HCT116 (cell line): Measurements from ENCODE around the gene NUMB. TPM values are rescaled to one million over a fixed set of nuclear protein-coding genes. Genes with fewer than 3 reads are reported as not detected.

Experiments
- ATAC-seq: fragments of 200-7000 bp; cut with Tn5 transposase; 2 replicates; pipeline ENCODE4 v1.9.1; 2020; ENCODE audit warnings: mild to moderate bottlenecking, moderate library complexity
- BruUV-seq: library from RNA; stranded (reverse); fragments of 400-500 nt; replicated peaks from 2 replicates; lab custom pipeline; 2021; lab: Mats Ljungman, UMichigan
- CTCF ChIA-PET: fragments of 300-600 bp; sonication (Branson Sonifier 250); formaldehyde crosslinking; loops from one replicate; lab custom pipeline; 2021; ENCODE audit warnings: antibody characterized with exemption; lab: Charles Lee
- POLR2A ChIA-PET: fragments of 300-600, 350-600 bp; sonication (Branson Sonifier 250); formaldehyde crosslinking; loops from one replicate; lab custom pipeline; 2021; ENCODE audit warnings: antibody characterized with exemption; lab: Charles Lee
- RAD21 ChIA-PET, 2 experiments: fragments of 300-600 bp; sonication (Branson Sonifier 250); formaldehyde crosslinking; loops; one replicate each; lab custom pipeline; 2023; ENCODE audit warnings: low total read pairs in 2 of 2; ENCODE audit not compliant: uncharacterized antibody in 2 of 2, unreplicated experiment in 2 of 2, low non-redundant PET in 1 of 2; lab: Charles Lee
- DNase-seq: peaks from one replicate; pipeline ENCODE4 v3.0.0-alpha.2; 2010; ENCODE audit warnings: low read depth, low spot score
- H2AFZ ChIP-seq: fragments of 200-600 bp; shearing (Covaris generic), sonication (generic); 2 replicates; pipeline ENCODE4 v1.6.1; 2017; ENCODE audit warnings: low read depth, mixed run types, mixed read lengths, antibody characterized with exemption, low read length; ENCODE audit not compliant: poor library complexity, severe bottlenecking
- H3K27ac ChIP-seq: 2 replicates; pipeline ENCODE4 v1.5.1; 2012; ENCODE audit warnings: low read depth, low read length
- H3K27me3 ChIP-seq: fragments of 200-600 bp; sonication (generic); 2 replicates; pipeline ENCODE4 v1.6.1; 2016; ENCODE audit warnings: mixed run types, low read length, mixed read lengths; ENCODE audit not compliant: insufficient read depth
- H3K36me3 ChIP-seq, 2 experiments: fragments of 200-500 bp in 1 of 2; fragments of 200-600 bp in 1 of 2; sonication (Bioruptor generic) in 1 of 2; sonication (generic) in 1 of 2; 2 replicates each; pipeline versions ENCODE4 v1.5.1 to v1.6.1; 2014 to 2016; ENCODE audit warnings: low read length in 2 of 2, inconsistent platforms in 1 of 2, mixed read lengths in 1 of 2, mixed run types in 1 of 2; ENCODE audit not compliant: insufficient read depth in 2 of 2, control insufficient read depth in 1 of 2
- H3K4me1 ChIP-seq, 2 experiments: fragments of 200-600 bp in 1 of 2; sonication (generic) in 1 of 2; 2 replicates each; pipeline versions ENCODE4 v1.5.1 to v1.6.1; 2012 to 2017; ENCODE audit warnings: low read length in 2 of 2, inconsistent platforms in 1 of 2, mild to moderate bottlenecking in 1 of 2, mixed read lengths in 1 of 2, mixed run types in 1 of 2, moderate library complexity in 1 of 2; ENCODE audit not compliant: insufficient read depth in 2 of 2, control insufficient read depth in 1 of 2
- H3K4me2 ChIP-seq: fragments of 200-600 bp; sonication (generic); 2 replicates; pipeline ENCODE4 v1.6.1; 2017; ENCODE audit warnings: mixed run types, low read length, mixed read lengths
- H3K4me3 ChIP-seq, 2 experiments: fragments of 200-600 bp in 1 of 2; sonication (generic) in 1 of 2; replicated peaks in 1 of 2; 2 replicates each; pipeline ENCODE4 v1.5.1; 2011 to 2016; ENCODE audit warnings: low read length in 2 of 2, control low read depth in 1 of 2, low read depth in 1 of 2, mild to moderate bottlenecking in 1 of 2, mixed read lengths in 1 of 2, mixed run types in 1 of 2
- H3K79me2 ChIP-seq: fragments of 200-600 bp; sonication (generic); 2 replicates; pipeline ENCODE4 v1.6.1; 2017; ENCODE audit warnings: mild to moderate bottlenecking, mixed run types, low read length, moderate library complexity, mixed read lengths; ENCODE audit not compliant: insufficient read depth
- H3K9ac ChIP-seq: fragments of 200-600 bp; sonication (generic); 2 replicates; pipeline ENCODE4 v1.6.1; 2016; ENCODE audit warnings: low read length, mixed read lengths
- H3K9me2 ChIP-seq: fragments of 200-600 bp; sonication (generic), shearing (Covaris generic); 2 replicates; pipeline ENCODE4 v1.6.1; 2017; ENCODE audit warnings: mixed run types, mild to moderate bottlenecking, moderate library complexity; ENCODE audit not compliant: insufficient read depth
- H3K9me3 ChIP-seq, 2 experiments: fragments of 200-500 bp in 1 of 2; fragments of 200-600 bp in 1 of 2; sonication (Bioruptor generic) in 1 of 2; sonication (generic) in 1 of 2; 2 replicates each; pipeline ENCODE4 v1.6.1; 2014 to 2017; ENCODE audit warnings: low read length in 2 of 2, mixed read lengths in 2 of 2, inconsistent platforms in 1 of 2, low read depth in 1 of 2, mild to moderate bottlenecking in 1 of 2, mixed run types in 1 of 2, moderate library complexity in 1 of 2; ENCODE audit not compliant: control insufficient read depth in 1 of 2, insufficient read depth in 1 of 2
- H4K20me1 ChIP-seq: fragments of 200-600 bp; sonication (generic), shearing (Covaris generic); 2 replicates; pipeline ENCODE4 v1.6.1; 2017; ENCODE audit warnings: mixed run types, mild to moderate bottlenecking, moderate library complexity; ENCODE audit not compliant: insufficient read depth
- ATF3 ChIP-seq: IDR thresholded peaks from 2 replicates; pipeline ENCODE4 v1.6.1; 2012
- CBX3 ChIP-seq: IDR thresholded peaks from 2 replicates; pipeline ENCODE4 v1.6.1; 2012; ENCODE audit warnings: low read depth
- MAX ChIP-seq: IDR thresholded peaks from 2 replicates; pipeline ENCODE4 v1.6.1; 2012
- POLR2A ChIP-seq: IDR thresholded peaks from 2 replicates; pipeline ENCODE4 v1.7.0; 2011; ENCODE audit warnings: borderline replicate concordance; ENCODE audit not compliant: insufficient read depth, insufficient read length; ENCODE audit errors: extremely low read depth
- RAD21 ChIP-seq: IDR thresholded peaks from 2 replicates; pipeline ENCODE4 v1.6.1; 2012; ENCODE audit warnings: low read depth, mild to moderate bottlenecking
- SIN3A ChIP-seq: IDR thresholded peaks from 2 replicates; pipeline ENCODE4 v1.6.1; 2012; ENCODE audit warnings: low read depth
- TCF7L2 ChIP-seq: IDR thresholded peaks from 2 replicates; pipeline ENCODE4 v1.7.0; 2011; ENCODE audit warnings: borderline replicate concordance, inconsistent platforms; ENCODE audit not compliant: insufficient read depth, insufficient read length; ENCODE audit errors: extremely low read depth
- ZFX ChIP-seq: fragments of 450-650 bp; IDR thresholded peaks from 2 replicates; pipeline ENCODE4 v1.6.1; 2017
- intact Hi-C: fragments of 100-400 bp; cut with micrococcal nuclease; formaldehyde crosslinking; loops from 2 replicates; pipeline ENCODE4 v1.10.0; 2022
- total RNA-seq: library from RNA; stranded (reverse); gene quantifications from one replicate; pipeline ENCODE4 v1.2.1, GENCODE V29; 2021; ENCODE audit not compliant: unreplicated experiment
- TF ChIP-seq, protein P1 (sequence below), 3 experiments: fragments of 200-600 bp in 1 of 3; sonication (generic) in 1 of 3; IDR thresholded peaks in 2 of 3; conservative IDR thresholded peaks in 1 of 3; 2 replicates each; pipeline ENCODE4 v1.5.1; 2012 to 2017; ENCODE audit warnings: low read depth in 2 of 3, low read length in 2 of 3, antibody characterized with exemption in 1 of 3, borderline replicate concordance in 1 of 3, control low read depth in 1 of 3, mild to moderate bottlenecking in 1 of 3, mixed read lengths in 1 of 3, mixed run types in 1 of 3, moderate library complexity in 1 of 3; ENCODE audit not compliant: insufficient read depth in 1 of 3

The NUMB gene
- total RNA-seq, 1 experiment from 2014 or later: 43.0 TPM

GRCh38 chr14:73283608-73284379, 174.6 kb downstream of the NUMB start:
- Histone ChIP-seq H3K4me2 (no peak overlapping the region), H3K27me3 (no peaks in the 10 kb centered on the region), H3K9ac (no peak overlapping the region), H3K9me3 (no peaks in the 10 kb centered on the region), H3K4me3 (no peak overlapping the region), H4K20me1 (no peaks in the 10 kb centered on the region), H3K27ac (no peak overlapping the region), H3K79me2 (no peaks in the 10 kb centered on the region), H3K9me2 (no peaks in the 10 kb centered on the region), H3K36me3 (peaks cover 0 to 6% of the 10 kb centered on the region in 2 experiments; a peak in 2 of 4 replicates), H3K4me1 (no peaks in the 10 kb centered on the region)
- ATAC-seq (peak; percentile 70), DNase-seq (no peak)
- intact Hi-C loops: loop anchor here (2.0 kb wide), 1 partner anchor 111 kb away; no protein-coding TSS in a partner anchor
- ChIA-PET RAD21 (no interaction called here), POLR2A (no interaction called here), CTCF (interaction anchor here (1.2 to 2.6 kb wide), 2 partner anchors 11 to 111 kb away, joined by 6 to 8 read pairs; no protein-coding TSS in a partner anchor)
- no TSS peak for BruUV-seq
- TF ChIP-seq RAD21 (peak; percentile 43; the same call in 1 of the 2 replicates), POLR2A (no peak)
- TF ChIP-seq, protein P1, sequence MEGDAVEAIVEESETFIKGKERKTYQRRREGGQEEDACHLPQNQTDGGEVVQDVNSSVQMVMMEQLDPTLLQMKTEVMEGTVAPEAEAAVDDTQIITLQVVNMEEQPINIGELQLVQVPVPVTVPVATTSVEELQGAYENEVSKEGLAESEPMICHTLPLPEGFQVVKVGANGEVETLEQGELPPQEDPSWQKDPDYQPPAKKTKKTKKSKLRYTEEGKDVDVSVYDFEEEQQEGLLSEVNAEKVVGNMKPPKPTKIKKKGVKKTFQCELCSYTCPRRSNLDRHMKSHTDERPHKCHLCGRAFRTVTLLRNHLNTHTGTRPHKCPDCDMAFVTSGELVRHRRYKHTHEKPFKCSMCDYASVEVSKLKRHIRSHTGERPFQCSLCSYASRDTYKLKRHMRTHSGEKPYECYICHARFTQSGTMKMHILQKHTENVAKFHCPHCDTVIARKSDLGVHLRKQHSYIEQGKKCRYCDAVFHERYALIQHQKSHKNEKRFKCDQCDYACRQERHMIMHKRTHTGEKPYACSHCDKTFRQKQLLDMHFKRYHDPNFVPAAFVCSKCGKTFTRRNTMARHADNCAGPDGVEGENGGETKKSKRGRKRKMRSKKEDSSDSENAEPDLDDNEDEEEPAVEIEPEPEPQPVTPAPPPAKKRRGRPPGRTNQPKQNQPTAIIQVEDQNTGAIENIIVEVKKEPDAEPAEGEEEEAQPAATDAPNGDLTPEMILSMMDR (IDR thresholded peaks at IDR 0.05 in 2 of 3, conservative IDR thresholded peaks at IDR 0.05 in 1 of 3; ENCODE audit: borderline replicate concordance in 1 of 3, insufficient read depth in 1 of 3, low read depth in 2 of 3, low read length in 2 of 3): peak in 2 of 3 experiments; percentile 8 to 22; a peak in 1 of 6 replicates
- TF ChIP-seq, all 23 proteins: peak for 2
- H2AFZ ChIP-seq: no peak overlapping the region

DNA sequence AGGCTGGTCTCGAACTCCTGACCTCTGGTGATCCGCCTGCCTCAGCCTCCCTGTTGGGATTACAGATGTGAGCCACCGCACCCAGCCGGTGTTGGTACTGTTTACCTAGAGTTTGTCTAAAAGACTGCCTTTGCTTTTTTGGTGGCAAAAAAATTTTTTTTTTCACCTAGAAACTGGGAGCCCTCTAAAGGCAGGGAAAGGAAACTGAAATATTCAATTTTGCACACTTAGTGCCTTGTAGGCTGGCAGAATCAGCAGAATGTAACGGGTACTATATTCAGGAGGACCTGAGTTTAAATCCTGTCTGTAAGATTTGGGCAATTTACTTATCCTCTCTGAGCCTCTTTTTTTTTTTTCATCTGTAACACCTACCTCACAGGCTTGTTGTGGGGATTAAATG, 177.4 kb downstream of the NUMB start:
- CTCF ChIA-PET: no interaction called here
- Histone ChIP-seq H3K36me3 (peaks cover 0 to 6% of the 10 kb centered on the region in 2 experiments; a peak in 2 of 4 replicates), H3K9me2 (no peaks in the 10 kb centered on the region), H3K4me2 (no peak overlapping the region), H3K9ac (no peak overlapping the region), H3K79me2 (no peaks in the 10 kb centered on the region), H3K4me1 (no peaks in the 10 kb centered on the region), H2AFZ (no peak overlapping the region), H3K9me3 (no peaks in the 10 kb centered on the region), H3K27ac (no peak overlapping the region), H3K4me3 (no peak overlapping the region), H4K20me1 (no peaks in the 10 kb centered on the region), H3K27me3 (no peaks in the 10 kb centered on the region)
- DNase-seq (no peak), ATAC-seq (no peak)
- intact Hi-C loops: no loop called here
- RAD21 ChIA-PET: no interaction called here
- TF ChIP-seq CBX3 (no peak), RAD21 (peak; percentile 12; the same call in 1 of the 2 replicates), POLR2A (no peak), MAX (no peak), ZFX (no peak), ATF3 (no peak), TCF7L2 (no peak), SIN3A (no peak)
- POLR2A ChIA-PET: no interaction called here
- no TSS peak for BruUV-seq
